CD4-positive, alpha-beta T cell (primary cell): ENCODE measurements around the gene CMPK2. TPM values are rescaled to one million over a fixed set of nuclear protein-coding genes. Genes with fewer than 3 reads are reported as not detected.

Experiments used
- ATAC-seq: fragments of 200-7000 bp; cut with Tn5 transposase; one replicate; pipeline ENCODE4 v1.10.0; 2022; ENCODE audit warnings: mild to moderate bottlenecking; ENCODE audit not compliant: poor library complexity
- CTCF ChIA-PET: fragments of 350-600 bp; sonication (Branson Sonifier 250); formaldehyde crosslinking; loops from one replicate; lab custom pipeline; 2021; ENCODE audit warnings: antibody characterized with exemption, inconsistent platforms; lab: Charles Lee
- POLR2A ChIA-PET: fragments of 350-600 bp; sonication (Branson Sonifier 250); formaldehyde crosslinking; loops from one replicate; lab custom pipeline; 2021; ENCODE audit warnings: antibody characterized with exemption, inconsistent platforms; lab: Charles Lee
- DNase-seq, 14 experiments: peaks; one replicate each; pipeline ENCODE4 v3.0.0-alpha.2; 2013 to 2020; ENCODE audit warnings: mixed read lengths in 2 of 14
- H3K27ac ChIP-seq, 2 donors: one replicate each; pipeline versions ENCODE4 v1.5.1 to v1.7.0; 2013; ENCODE audit warnings: low read length in 2 of 2, low read depth in 1 of 2, mild to moderate bottlenecking in 1 of 2
- H3K27me3 ChIP-seq, 2 experiments: 1 replicate in 1 of 2; 2 replicates in 1 of 2; pipeline versions ENCODE4 v1.6.1 to v1.7.0; 2013; ENCODE audit warnings: low read length in 2 of 2, control low read depth in 1 of 2, mild to moderate bottlenecking in 1 of 2, moderate library complexity in 1 of 2; ENCODE audit not compliant: insufficient read depth in 2 of 2, control insufficient read depth in 1 of 2
- H3K36me3 ChIP-seq: one replicate; pipeline ENCODE4 v1.6.1; 2013; ENCODE audit warnings: low read length, control low read depth; ENCODE audit not compliant: insufficient read depth
- H3K4me1 ChIP-seq: one replicate; pipeline ENCODE4 v1.6.1; 2013; ENCODE audit warnings: low read length, control low read depth; ENCODE audit not compliant: insufficient read depth
- H3K4me3 ChIP-seq: one replicate; pipeline ENCODE4 v1.5.1; 2013; ENCODE audit warnings: mild to moderate bottlenecking, low read length, moderate library complexity
- H3K9me3 ChIP-seq, 2 experiments: 1 replicate in 1 of 2; 2 replicates in 1 of 2; pipeline versions ENCODE4 v1.6.1 to v1.7.0; 2013; ENCODE audit warnings: low read length in 2 of 2, mild to moderate bottlenecking in 2 of 2, control low read depth in 1 of 2, moderate library complexity in 1 of 2; ENCODE audit not compliant: control insufficient read depth in 1 of 2, insufficient read depth in 1 of 2
- H3K27ac Mint-ChIP-seq: one replicate; pipeline ENCODE4 v1.8.0; 2020; ENCODE audit warnings: mixed read lengths
- H3K27me3 Mint-ChIP-seq: one replicate; pipeline ENCODE4 v1.8.0; 2021; ENCODE audit warnings: mixed read lengths
- H3K36me3 Mint-ChIP-seq: one replicate; pipeline ENCODE4 v1.8.0; 2021; ENCODE audit warnings: low read depth, mixed read lengths
- H3K4me1 Mint-ChIP-seq: one replicate; pipeline ENCODE4 v1.8.0; 2021; ENCODE audit warnings: low read depth, mixed read lengths
- H3K4me3 Mint-ChIP-seq: one replicate; pipeline ENCODE4 v1.8.0; 2020; ENCODE audit warnings: mild to moderate bottlenecking, mixed read lengths
- H3K9me3 Mint-ChIP-seq: one replicate; pipeline ENCODE4 v1.8.0; 2020; ENCODE audit warnings: mixed read lengths
- CTCF ChIP-seq: fragments of 200-600 bp; IDR thresholded peaks from one replicate; pipeline ENCODE4 v1.8.0; 2022; ENCODE audit warnings: antibody characterized with exemption, mild to moderate bottlenecking
- intact Hi-C, 2 experiments: fragments of 100-400 bp; cut with DNase I in 1 of 2; cut with micrococcal nuclease in 1 of 2; formaldehyde crosslinking; loops; one replicate each; pipeline versions ENCODE4 v1.15.1 to v1.9.0; 2023 to 2025; cut with DNase I, micrococcal nuclease
- total RNA-seq, 174 experiments: library from RNA in 2 of 174; stranded (reverse) in 2 of 174; gene quantifications; one replicate each; pipeline ENCODE4 v1.2.3 and lab custom pipeline; 2021 to 2026

Gene CMPK2
- total RNA-seq, 2 experiments from 2014 or later: 6.5 to 7.6 TPM

DNA sequence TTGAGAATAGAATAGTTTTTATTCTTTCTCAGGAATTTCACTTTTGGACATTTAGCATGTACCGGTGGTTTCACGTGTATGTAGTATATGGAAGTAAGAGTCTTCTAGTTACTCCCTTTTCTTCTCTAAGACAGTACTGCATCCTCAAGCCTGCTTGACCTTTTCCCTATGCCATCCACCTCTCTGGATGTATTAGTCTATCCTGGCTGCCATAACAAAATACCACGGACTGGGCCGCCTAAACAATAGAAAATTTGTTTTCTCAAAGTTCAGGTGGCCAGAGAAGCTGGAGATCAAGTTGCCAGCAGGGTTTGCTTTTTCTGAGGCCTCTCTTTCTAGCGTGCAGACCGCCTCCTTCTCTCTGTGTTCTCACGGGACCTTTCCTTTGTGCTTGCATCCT lies 1.3 kb upstream of the CMPK2 start:
- H3K9me3 Mint-ChIP-seq: no peaks in the 10 kb centered on the region
- ChIA-PET POLR2A (interaction anchor here (2.4 to 6.6 kb wide), 2 partner anchors 11 to 43 kb away, joined by 18 to 132 read pairs; partner anchors contain the start of gene RSAD2), CTCF (interaction anchor here (1.4 to 5.3 kb wide), 4 partner anchors 12 to 52 kb away, joined by 3 to 38 read pairs (median 8); partner anchors contain the start of gene RSAD2)
- Histone ChIP-seq H3K4me3 (no peak overlapping the region), H3K36me3 (peaks cover 4% of the 10 kb centered on the region), H3K4me1 (peaks cover 19% of the 10 kb centered on the region), H3K27me3 (no peaks in the 10 kb centered on the region), H3K27ac (no peak overlapping the region), H3K9me3 (no peaks in the 10 kb centered on the region)
- intact Hi-C loops: loop anchor here (1.0 to 5.0 kb wide), 3 partner anchors 10 to 41 kb away; partner anchors contain the start of gene RSAD2 (in 1 of the 2)
- H3K4me1 Mint-ChIP-seq: peaks cover 20% of the 10 kb centered on the region
- TF ChIP-seq CTCF: no peak
- no peaks in the 10 kb centered on the region for H3K27me3 Mint-ChIP-seq
- peaks cover 20% of the 10 kb centered on the region for H3K36me3 Mint-ChIP-seq
- H3K27ac Mint-ChIP-seq: peak overlapping the region; percentile 86
- DNase-seq (no peak), ATAC-seq (no peak)
- peak overlapping the region; percentile 96 for H3K4me3 Mint-ChIP-seq

- H3K4me3 Mint-ChIP-seq: peak overlapping the region; percentile 96
- H3K36me3 Mint-ChIP-seq: peaks cover 27% of the 10 kb centered on the region
- ATAC-seq (peak; percentile 62), DNase-seq (peak; percentile 14 to 68 (median 40))
- Histone ChIP-seq H3K9me3 (no peaks in the 10 kb centered on the region), H3K4me3 (peak overlapping the region; percentile 93), H3K36me3 (peaks cover 4% of the 10 kb centered on the region), H3K27me3 (no peaks in the 10 kb centered on the region), H3K27ac (peak overlapping the region in 1 of 2 donors; percentile 46), H3K4me1 (peaks cover 19% of the 10 kb centered on the region)
- ChIA-PET POLR2A (interaction anchor here (0.8 to 6.6 kb wide), 10 partner anchors 12 to 1816 kb away, joined by 3 to 132 read pairs (median 8); partner anchors contain the start of genes ID2, RNF144A and RSAD2), CTCF (interaction anchor here (1.0 to 5.3 kb wide), 10 partner anchors 13 to 143 kb away, joined by 3 to 38 read pairs (median 4); partner anchors contain the start of gene RSAD2)
- no peaks in the 10 kb centered on the region for H3K9me3 Mint-ChIP-seq
- peak; percentile 69 for TF ChIP-seq CTCF
- intact Hi-C loops: loop anchor here (1.0 to 5.0 kb wide), 3 partner anchors 11 to 40 kb away; partner anchors contain the start of gene RSAD2 (in 1 of the 2)
- peak overlapping the region; percentile 86 for H3K27ac Mint-ChIP-seq
- peaks cover 20% of the 10 kb centered on the region for H3K4me1 Mint-ChIP-seq
- H3K27me3 Mint-ChIP-seq: no peaks in the 10 kb centered on the region
These were observed 566 bp upstream of the CMPK2 start for GRCh38 chr2:6866275-6866671.

DNA sequence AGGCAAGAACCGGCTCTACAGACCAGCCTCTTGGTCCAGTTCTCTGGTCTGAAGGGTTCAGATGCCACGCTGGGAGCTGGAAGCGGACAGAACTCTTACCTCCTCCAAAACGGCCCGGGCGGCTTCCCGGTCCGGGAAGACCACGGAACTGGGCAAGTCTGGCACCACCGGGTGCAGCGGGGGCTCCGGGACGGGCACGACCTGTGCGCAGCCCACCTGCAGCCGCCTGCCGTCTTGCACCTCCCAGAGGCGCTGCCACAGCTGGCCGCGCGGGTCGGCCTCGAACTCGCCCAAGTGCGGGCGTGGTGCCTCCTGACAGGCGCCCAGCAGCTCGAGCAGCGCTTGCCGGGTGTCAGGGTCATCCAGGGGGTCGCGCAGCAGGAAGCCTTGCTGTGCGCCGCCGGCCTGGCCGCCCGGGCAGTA lies 773 bp downstream of the CMPK2 start:
- intact Hi-C loops: loop anchor here in 1 of 2 experiments (5.0 kb wide), 1 partner anchor 38 kb away; no protein-coding TSS in a partner anchor
- Mint-ChIP-seq H3K9me3 (peaks cover 4% of the 10 kb centered on the region), H3K4me3 (peak overlapping the region; percentile 84), H3K4me1 (peaks cover 20% of the 10 kb centered on the region), H3K27ac (peak overlapping the region; percentile 80), H3K36me3 (peaks cover 41% of the 10 kb centered on the region), H3K27me3 (no peaks in the 10 kb centered on the region)
- TF ChIP-seq CTCF: no peak
- Histone ChIP-seq H3K27me3 (no peaks in the 10 kb centered on the region), H3K36me3 (peaks cover 14% of the 10 kb centered on the region), H3K4me3 (peak overlapping the region; percentile 46), H3K9me3 (no peaks in the 10 kb centered on the region), H3K4me1 (peaks cover 19% of the 10 kb centered on the region), H3K27ac (no peak overlapping the region)
- CTCF ChIA-PET: interaction anchor here (1.1 to 5.3 kb wide), 11 partner anchors 14 to 167 kb away, joined by 3 to 38 read pairs (median 5); partner anchors contain the start of gene RSAD2
- ATAC-seq (peak; percentile 5), DNase-seq (peak in 4 of 14 experiments; percentile 18 to 63 (median 46))
- POLR2A ChIA-PET: interaction anchor here (0.7 to 6.6 kb wide), 14 partner anchors 13 to 1817 kb away, joined by 3 to 132 read pairs (median 5); partner anchors contain the start of genes ID2, RNF144A and RSAD2
